ENCODE data around the gene ZSCAN21.
A peak's percentile ranks its signal among the peaks of the same experiment; 100 is the strongest.

ZSCAN21 gene

DNA sequence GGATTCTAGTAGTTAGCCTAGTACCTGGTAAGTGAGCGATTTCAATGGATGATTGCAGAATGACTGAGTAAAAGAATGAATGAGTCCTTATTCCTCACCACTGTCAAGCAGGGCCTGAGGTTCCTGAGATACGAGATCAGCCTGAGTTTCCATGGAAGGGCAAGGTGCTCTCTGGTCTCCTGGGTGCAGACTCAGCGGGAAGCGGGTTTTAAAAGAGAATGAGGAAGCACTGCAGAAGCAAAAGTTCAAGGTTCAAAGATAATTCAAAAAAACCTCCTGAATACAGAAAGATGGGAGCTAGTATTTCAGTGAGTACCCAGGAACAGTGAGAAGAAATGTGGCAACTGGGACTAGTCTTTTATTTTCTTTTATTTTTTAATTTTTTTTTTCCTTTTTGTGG lies 27.6 kb downstream of the ZSCAN21 start:
- H3K4me3 ChIP-seq (ENCODE audit: low read depth, low read length) = no peak overlapping the region
- TF ChIP-seq, protein P1, sequence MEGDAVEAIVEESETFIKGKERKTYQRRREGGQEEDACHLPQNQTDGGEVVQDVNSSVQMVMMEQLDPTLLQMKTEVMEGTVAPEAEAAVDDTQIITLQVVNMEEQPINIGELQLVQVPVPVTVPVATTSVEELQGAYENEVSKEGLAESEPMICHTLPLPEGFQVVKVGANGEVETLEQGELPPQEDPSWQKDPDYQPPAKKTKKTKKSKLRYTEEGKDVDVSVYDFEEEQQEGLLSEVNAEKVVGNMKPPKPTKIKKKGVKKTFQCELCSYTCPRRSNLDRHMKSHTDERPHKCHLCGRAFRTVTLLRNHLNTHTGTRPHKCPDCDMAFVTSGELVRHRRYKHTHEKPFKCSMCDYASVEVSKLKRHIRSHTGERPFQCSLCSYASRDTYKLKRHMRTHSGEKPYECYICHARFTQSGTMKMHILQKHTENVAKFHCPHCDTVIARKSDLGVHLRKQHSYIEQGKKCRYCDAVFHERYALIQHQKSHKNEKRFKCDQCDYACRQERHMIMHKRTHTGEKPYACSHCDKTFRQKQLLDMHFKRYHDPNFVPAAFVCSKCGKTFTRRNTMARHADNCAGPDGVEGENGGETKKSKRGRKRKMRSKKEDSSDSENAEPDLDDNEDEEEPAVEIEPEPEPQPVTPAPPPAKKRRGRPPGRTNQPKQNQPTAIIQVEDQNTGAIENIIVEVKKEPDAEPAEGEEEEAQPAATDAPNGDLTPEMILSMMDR (IDR thresholded peaks at IDR 0.05; ENCODE audit: borderline replicate concordance, insufficient read depth, low read depth, low read length) = no peak

DNA sequence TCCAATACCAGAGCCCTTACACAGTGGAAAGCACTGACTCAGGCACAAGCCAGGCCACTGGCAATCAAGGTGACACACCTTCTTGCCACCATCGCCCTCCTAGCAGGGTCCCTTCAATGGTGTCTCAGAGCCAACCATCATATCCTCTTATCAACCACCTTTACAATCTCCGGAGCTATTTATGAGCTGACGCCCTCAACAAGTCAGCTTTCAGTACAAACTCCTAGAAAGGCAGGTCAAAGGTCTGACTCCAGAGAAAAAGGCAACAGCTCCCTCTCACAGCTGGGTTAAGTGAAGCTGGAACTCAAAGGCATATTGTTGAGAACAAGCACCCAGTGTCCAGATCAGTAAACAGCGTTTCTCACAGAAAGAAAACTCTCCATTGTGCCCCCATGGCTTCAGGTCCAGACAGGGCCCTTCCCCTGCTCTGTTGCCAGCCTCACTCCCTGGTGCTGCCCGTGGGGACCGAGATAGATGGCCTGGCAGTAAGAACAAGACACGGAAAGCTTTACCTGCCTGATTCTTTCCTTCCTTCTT lies 29.5 kb downstream of the ZSCAN21 start:
- H3K4me3 ChIP-seq (ENCODE audit: low read depth, low read length) = no peak overlapping the region
- TF ChIP-seq, protein P1 (IDR thresholded peaks at IDR 0.05; ENCODE audit: borderline replicate concordance, insufficient read depth, low read depth, low read length) = no peak

DNA sequence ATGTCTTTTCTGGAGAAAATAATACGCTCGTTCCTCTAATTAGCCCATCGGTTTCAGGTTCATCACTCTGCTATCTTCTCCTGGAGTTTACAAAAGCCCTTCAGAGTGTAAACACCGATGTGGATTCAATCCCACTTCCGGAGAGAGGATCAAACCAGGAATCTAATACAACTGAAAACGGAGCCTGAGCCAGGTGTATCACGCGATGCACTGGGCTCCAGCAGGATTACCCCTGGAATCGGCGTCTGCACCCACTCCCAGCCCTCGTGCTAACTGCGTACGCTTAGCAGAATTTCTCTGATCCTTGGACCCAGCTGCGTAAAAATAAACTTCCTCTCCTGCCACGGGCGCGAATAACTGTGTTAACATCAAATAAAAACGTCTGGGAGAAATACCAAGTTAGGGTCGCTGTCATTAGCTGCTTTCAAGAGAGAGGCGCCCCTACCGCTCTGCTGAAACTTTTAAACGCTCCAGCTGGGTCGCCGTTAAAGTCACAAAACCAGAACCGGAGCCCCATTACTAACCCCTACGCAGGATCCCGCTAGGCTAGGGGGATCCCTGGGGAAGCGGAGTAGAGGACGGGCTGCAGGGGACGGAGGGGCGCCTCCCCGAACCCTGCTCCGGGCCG lies 31.4 kb downstream of the ZSCAN21 start:
- H3K4me3 ChIP-seq (ENCODE audit: low read depth, low read length) = peak overlapping the region; percentile 88
- TF ChIP-seq, protein P1 (IDR thresholded peaks at IDR 0.05; ENCODE audit: borderline replicate concordance, insufficient read depth, low read depth, low read length) = no peak

DNA sequence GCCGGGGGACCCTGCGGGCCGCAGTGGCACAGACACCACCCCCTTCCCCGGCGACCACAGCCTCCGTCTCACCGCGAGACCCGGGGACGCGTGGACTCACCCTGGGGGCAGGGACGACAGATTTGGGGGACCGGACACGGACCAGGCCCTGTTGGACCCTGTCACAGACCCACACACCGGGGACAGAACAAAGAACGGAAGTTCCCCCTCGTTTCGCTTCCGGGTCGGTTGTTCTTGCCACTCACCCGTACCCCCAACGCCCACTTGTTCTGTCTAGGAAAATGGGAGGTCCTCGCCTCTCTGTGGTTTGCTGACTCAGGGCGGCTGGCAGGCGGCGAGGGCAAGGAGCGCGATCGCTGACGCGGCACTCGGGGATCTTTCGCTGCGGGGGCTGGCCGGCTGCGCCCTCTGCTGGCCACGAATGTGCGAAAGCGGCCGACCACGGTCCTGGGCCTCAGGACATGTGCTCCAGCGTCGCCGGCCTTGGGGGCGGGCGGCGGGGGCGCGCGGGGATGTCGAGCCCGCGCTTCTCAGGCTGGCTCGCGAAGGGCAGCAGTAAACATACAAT lies 32.0 kb downstream of the ZSCAN21 start, which contains the start of gene ZNF3:
TSS of gene ZNF3 (minus strand) at position 189 of the 568 bp plus-strand sequence. CDS start 4,366 bp downstream, outside the sequence.
- TF ChIP-seq, protein P1 (IDR thresholded peaks at IDR 0.05; ENCODE audit: borderline replicate concordance, insufficient read depth, low read depth, low read length) = peak; percentile 96
- H3K4me3 ChIP-seq (ENCODE audit: low read depth, low read length) = peak within 1 kb of the TSS; percentile 88

GRCh38 chr7:100082978-100083377 lies 33.4 kb downstream of the ZSCAN21 start:
- no peak overlapping the region for H3K4me3 ChIP-seq (ENCODE audit: low read depth, low read length)
- TF ChIP-seq, protein P1 (IDR thresholded peaks at IDR 0.05; ENCODE audit: borderline replicate concordance, insufficient read depth, low read depth, low read length) = no peak

GRCh38 chr7:100085515-100085914 lies 35.9 kb downstream of the ZSCAN21 start:
- no peak overlapping the region for H3K4me3 ChIP-seq (ENCODE audit: low read depth, low read length)
- TF ChIP-seq, protein P1 (IDR thresholded peaks at IDR 0.05; ENCODE audit: borderline replicate concordance, insufficient read depth, low read depth, low read length) = no peak
